Lung (tissue), 12 donors: Measurements from ENCODE around the gene ZNF436. TPM values are rescaled to one million over a fixed set of nuclear protein-coding genes. Genes with fewer than 3 reads are reported as not detected.
A peak's percentile ranks its signal among the peaks of the same experiment; 100 is the strongest.

Experiments used
- ATAC-seq: fragments of 200-7000 bp; cut with Tn5 transposase; one replicate; pipeline ENCODE4 v1.9.1; 2020; ENCODE audit warnings: moderate number of reproducible peaks; ENCODE audit not compliant: insufficient read depth, low FRiP score
- DNase-seq, 3 donors: peaks; one replicate each; pipeline ENCODE4 v3.0.0-alpha.2; 2013 to 2017
- H3K27ac ChIP-seq, 2 donors: one replicate each; pipeline ENCODE4 v1.5.1; 2013; ENCODE audit warnings: mild to moderate bottlenecking in 2 of 2, moderate library complexity in 2 of 2, control low read depth in 1 of 2, inconsistent platforms in 1 of 2, low read depth in 1 of 2, low read length in 1 of 2
- H3K27me3 ChIP-seq, 3 donors: one replicate each; pipeline ENCODE4 v1.5.1; 2013; ENCODE audit warnings: low read length in 2 of 3; ENCODE audit not compliant: control insufficient read depth in 3 of 3, insufficient read depth in 3 of 3
- H3K36me3 ChIP-seq, 4 donors: one replicate each; pipeline ENCODE4 v1.5.1; 2013; ENCODE audit warnings: low read length in 4 of 4, mild to moderate bottlenecking in 1 of 4, moderate library complexity in 1 of 4; ENCODE audit not compliant: control insufficient read depth in 4 of 4, insufficient read depth in 4 of 4
- H3K4me1 ChIP-seq, 5 donors: one replicate each; pipeline ENCODE4 v1.5.1; 2013; ENCODE audit warnings: low read length in 5 of 5, mild to moderate bottlenecking in 2 of 5, moderate library complexity in 1 of 5; ENCODE audit not compliant: control insufficient read depth in 5 of 5, insufficient read depth in 5 of 5
- H3K4me3 ChIP-seq: one replicate; pipeline ENCODE4 v1.5.1; 2013; ENCODE audit warnings: mild to moderate bottlenecking, control low read depth, moderate library complexity
- H3K9ac ChIP-seq, 2 donors: one replicate each; pipeline ENCODE4 v1.5.1; 2013; ENCODE audit warnings: low read length in 2 of 2, control low read depth in 1 of 2; ENCODE audit not compliant: insufficient read depth in 1 of 2
- H3K9me3 ChIP-seq, 4 donors: one replicate each; pipeline ENCODE4 v1.5.1; 2013; ENCODE audit warnings: low read length in 3 of 4, mild to moderate bottlenecking in 1 of 4, moderate library complexity in 1 of 4; ENCODE audit not compliant: control insufficient read depth in 4 of 4, insufficient read depth in 3 of 4
- CTCF ChIP-seq: IDR thresholded peaks from 2 replicates; pipeline ENCODE4 v1.5.1; 2012; ENCODE audit warnings: mild to moderate bottlenecking; ENCODE audit errors: control extremely low read depth, extremely low read depth
- WGBS, 2 donors: extraction: QIAGEN DNeasy Blood & Tissue Kit; methylation state at CpG; one replicate each; pipeline ENCODE4 v1.1.7; 2013; 5-methylcytosine and 5-hydroxymethylcytosine counted together
- polyA plus RNA-seq, 2 donors: library from polyadenylated mRNA; stranded (reverse); fragments of 200-250 nt; gene quantifications; one replicate each; pipeline ENCODE4 v1.2.1, GENCODE V29; 2013
- total RNA-seq, 2 donors: library from RNA; depleted of rRNA in 1 of 2; stranded (reverse); fragments of >200 nt in 1 of 2; gene quantifications; one replicate each; pipeline ENCODE4 v1.2.1, GENCODE V29; 2014 to 2021
- donor health status: control.
- donor health status: control.
- donor health status: Bipolar disorder and iron deficiency.
- donor health status: healthy.
- donor health status: DM: yes; HTN: yes; CAD: no.

Gene ZNF436
- total and polyA plus RNA-seq, 4 donors = 2.1 to 30.9 (median 6.6) TPM

- peaks cover 0 to 14% (median 5%) of the 10 kb centered on the region in 4 donors for H3K9me3 ChIP-seq
- peak overlapping the region; percentile 94 to 95 for H3K27ac ChIP-seq
- H3K9ac ChIP-seq = peak overlapping the region; percentile 87 to 98
- TF ChIP-seq CTCF = no peak
- DNase-seq = peak; percentile 93 to 97 (median 96)
- peak; percentile 88 for ATAC-seq
- peaks cover 0 to 40% (median 15%) of the 10 kb centered on the region in 4 donors for H3K36me3 ChIP-seq
- peak overlapping the region; percentile 80 for H3K4me3 ChIP-seq
- H3K4me1 ChIP-seq = peaks cover 12 to 28% (median 17%) of the 10 kb centered on the region in 5 donors
- no peaks in the 10 kb centered on the region for H3K27me3 ChIP-seq
- 0% methylated on average over 55 to 61 of the region's 61 CpGs for WGBS, 2 donors
These were observed 888 bp downstream of the ZNF436 start for GRCh38 chr1:23368562-23369334.

GRCh38 chr1:23367791-23368561 is 1.7 kb downstream of the ZNF436 start:
- ATAC-seq = peak; percentile 93
- peaks cover 3 to 15% (median 5%) of the 10 kb centered on the region in 4 donors for H3K9me3 ChIP-seq
- no peaks in the 10 kb centered on the region for H3K27me3 ChIP-seq
- H3K9ac ChIP-seq = peak overlapping the region; percentile 87 to 98
- 3 to 5% methylated on average over 40 to 41 of the region's 41 CpGs for WGBS, 2 donors
- H3K4me1 ChIP-seq = peaks cover 12 to 28% (median 17%) of the 10 kb centered on the region in 5 donors
- H3K36me3 ChIP-seq = peaks cover under 1 to 47% (median 22%) of the 10 kb centered on the region in 4 donors
- peak overlapping the region; percentile 80 for H3K4me3 ChIP-seq
- DNase-seq = peak; percentile 99 to 100 (median 99)
- peak overlapping the region; percentile 94 to 95 for H3K27ac ChIP-seq
- TF ChIP-seq CTCF = no peak

- WGBS, 2 donors = 57 to 72% methylated on average over 9 of the region's 9 CpGs
- TF ChIP-seq CTCF = no peak
These were observed 2.2 kb downstream of the ZNF436 start for GRCh38 chr1:23367451-23367790.

More at GRCh38 chr1:23367451-23367790, 2.2 kb downstream of the ZNF436 start:
- peak overlapping the region; percentile 48 for H3K4me3 ChIP-seq
- peak overlapping the region; percentile 69 to 83 for H3K27ac ChIP-seq
- peaks cover 8 to 20% (median 11%) of the 10 kb centered on the region in 4 donors for H3K9me3 ChIP-seq
- no peak for ATAC-seq
- no peak for DNase-seq
- no peaks in the 10 kb centered on the region for H3K27me3 ChIP-seq
- peaks cover 12 to 28% (median 17%) of the 10 kb centered on the region in 5 donors for H3K4me1 ChIP-seq
- H3K9ac ChIP-seq = peak overlapping the region in 1 of 2 donors; percentile 58
- H3K36me3 ChIP-seq = peaks cover 6 to 53% (median 27%) of the 10 kb centered on the region in 4 donors
